GM19455 (cell line): Measurements from ENCODE around the gene SIDT2.
A peak's percentile ranks its signal among the peaks of the same experiment; 100 is the strongest.
"Not testable (repeated sequence)": the region's sequence is repeated elsewhere in the genome, so short reads cannot be mapped to it uniquely, and the experiment has no call there.

Source experiments
- ATAC-seq: cut with Tn5 transposase; IDR thresholded peaks from one replicate; pipeline ENCODE4 v1.9.1; 2021; ENCODE audit not compliant: unreplicated experiment

The SIDT2 gene

DNA sequence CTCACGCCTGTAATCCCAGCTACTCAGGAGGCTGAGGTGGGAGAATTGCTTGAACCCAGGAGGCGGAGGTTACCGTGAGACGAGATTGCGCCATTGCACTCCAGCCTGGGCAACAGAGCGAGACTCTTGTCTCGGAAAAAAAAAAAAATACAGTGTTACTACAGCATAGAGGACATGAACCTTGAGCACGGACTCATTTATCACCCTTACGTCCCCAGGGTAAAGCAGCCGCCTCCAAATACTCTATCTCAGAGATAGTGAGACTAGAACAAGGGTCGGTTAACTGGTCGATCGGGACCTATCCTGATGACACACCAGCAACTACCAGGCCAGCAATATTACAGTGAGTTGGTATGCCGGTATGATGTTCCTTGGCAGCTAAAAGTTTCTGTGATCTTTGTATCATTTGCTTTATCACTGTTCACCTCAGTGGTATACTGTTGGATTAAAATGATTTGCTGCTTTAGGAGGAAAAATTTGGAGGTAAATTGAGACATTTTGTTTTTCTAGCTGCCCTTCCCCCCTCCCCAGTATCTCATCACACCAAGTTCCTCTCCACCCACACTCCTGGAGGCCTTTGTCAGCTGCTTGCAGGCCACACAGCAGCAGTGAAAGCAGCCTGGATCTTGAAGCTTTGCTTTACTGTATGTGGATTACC, 7.0 kb upstream of the SIDT2 start:
- no peak for ATAC-seq

DNA sequence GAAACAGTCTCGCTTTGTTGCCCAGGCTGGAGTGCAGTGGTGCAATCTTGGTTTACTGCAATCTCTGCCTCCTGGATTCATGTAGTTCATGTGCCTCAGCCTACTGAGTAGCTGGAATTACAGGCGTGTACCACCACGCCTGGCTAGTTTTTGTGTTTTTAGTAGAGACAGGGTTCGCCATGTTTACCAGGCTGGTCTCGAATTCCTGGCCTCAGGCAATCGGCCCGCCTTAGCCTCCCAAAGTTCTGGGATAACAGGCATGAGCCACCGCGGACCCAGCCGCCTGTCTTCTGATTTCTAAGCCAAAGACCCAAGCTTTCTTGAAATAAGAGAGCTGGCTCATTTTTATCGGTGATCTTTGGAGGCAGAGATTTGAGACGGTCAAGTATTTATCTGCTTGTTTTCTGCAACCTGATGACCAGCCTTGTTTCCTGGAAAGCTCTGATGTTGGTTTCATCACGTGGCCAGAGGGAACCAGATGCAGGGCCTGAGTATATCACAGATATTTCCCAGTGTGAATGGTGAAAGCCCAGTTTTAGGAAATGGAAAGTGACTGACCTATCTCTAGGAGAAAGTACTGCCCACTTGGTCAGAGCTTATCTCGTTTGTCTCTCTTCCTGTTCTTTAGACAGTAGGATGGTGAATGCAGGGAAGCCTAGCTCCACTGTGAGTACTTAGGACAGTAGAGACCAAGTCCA, 5.7 kb upstream of the SIDT2 start:
- ATAC-seq, result no peak

DNA sequence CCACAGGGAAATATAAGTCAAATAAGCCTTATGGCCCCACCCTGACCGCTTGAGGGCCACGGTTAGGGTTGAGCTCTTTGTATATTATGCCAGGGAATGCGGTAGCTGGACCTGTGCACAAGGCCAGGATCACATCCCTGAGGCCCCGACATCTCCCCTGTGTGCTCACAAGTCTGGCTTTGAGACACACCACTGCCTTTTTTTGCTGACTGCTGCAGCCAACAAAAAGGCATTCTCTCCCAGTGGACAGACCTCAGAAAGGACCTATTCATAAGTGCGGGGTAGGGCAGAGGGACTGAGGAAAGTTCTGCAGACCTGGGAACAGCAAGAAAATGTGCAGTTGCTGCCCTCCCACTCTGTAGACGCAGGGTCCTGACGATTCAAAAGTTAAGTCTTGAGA, 3.4 kb upstream of the SIDT2 start:
- no peak for ATAC-seq

DNA sequence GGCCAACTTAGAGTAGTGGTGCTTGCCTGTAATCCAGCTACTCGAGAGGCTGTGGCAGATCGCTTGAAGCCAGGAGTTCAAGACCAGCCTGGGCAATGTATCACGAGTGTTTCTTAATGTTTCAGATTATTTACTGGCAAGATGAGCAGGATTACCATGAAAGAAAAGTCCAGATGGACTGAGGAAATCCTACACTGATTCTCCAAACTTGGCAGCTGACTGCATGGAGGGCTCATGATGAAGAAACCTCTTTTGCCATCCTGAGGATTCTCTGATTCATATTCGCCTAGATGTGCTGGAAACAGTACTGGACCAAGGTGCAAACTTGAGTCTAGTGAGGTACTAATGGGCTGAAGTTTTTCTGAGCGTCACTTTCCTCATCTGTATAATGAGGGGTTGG, 2.8 kb upstream of the SIDT2 start:
- ATAC-seq, result no peak

DNA sequence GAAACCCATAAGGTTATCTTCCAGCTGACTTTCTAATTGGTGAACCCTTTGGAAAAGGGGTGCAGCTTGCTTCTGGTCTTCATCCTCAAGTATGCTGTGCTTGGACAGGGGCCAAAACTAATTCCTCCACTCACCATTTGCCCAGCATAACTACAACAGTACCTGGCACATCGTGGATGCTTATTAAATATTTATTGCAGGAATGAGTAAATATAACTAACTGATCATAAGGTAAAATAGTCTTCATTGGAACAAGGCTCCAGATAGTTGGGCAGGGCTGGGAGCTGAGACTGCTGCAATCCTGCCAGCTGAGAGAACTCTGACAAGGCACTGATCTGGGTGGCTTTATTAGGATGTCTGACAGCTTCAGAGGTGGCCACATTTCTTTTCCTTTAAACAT, 2.4 kb upstream of the SIDT2 start:
- no peak for ATAC-seq

DNA sequence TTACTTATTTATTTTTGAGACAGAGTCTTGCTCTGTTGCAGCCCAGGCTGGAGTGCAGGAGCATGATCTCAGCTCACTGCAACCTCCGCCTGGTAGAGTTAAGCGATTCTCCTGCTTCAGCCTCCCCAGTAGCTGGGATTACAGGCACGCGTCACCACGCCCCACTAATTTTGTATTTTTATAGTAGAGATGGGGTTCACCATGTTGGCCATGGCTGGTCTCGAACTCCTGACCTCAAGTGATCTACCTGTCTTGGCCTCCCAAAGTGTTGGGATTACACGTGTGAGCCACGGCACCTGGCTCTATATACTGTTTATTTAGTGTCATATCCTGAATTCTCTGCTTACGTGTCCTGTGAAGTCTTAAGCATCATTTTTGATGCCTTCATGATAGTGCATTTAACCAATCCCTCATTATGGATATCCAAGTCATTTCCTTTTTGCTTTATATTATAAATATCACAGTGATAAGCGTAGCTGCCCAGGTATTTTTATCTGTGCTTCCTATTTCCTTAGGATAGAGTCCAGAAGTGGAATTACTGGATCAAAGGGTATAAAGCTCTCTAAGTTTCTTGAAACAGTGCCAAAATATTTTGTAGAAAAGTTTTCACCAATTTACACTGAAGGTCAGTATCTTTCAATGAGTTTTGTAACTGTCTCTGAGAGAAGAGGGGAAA, 871 bp upstream of the SIDT2 start:
- ATAC-seq, result no peak

DNA sequence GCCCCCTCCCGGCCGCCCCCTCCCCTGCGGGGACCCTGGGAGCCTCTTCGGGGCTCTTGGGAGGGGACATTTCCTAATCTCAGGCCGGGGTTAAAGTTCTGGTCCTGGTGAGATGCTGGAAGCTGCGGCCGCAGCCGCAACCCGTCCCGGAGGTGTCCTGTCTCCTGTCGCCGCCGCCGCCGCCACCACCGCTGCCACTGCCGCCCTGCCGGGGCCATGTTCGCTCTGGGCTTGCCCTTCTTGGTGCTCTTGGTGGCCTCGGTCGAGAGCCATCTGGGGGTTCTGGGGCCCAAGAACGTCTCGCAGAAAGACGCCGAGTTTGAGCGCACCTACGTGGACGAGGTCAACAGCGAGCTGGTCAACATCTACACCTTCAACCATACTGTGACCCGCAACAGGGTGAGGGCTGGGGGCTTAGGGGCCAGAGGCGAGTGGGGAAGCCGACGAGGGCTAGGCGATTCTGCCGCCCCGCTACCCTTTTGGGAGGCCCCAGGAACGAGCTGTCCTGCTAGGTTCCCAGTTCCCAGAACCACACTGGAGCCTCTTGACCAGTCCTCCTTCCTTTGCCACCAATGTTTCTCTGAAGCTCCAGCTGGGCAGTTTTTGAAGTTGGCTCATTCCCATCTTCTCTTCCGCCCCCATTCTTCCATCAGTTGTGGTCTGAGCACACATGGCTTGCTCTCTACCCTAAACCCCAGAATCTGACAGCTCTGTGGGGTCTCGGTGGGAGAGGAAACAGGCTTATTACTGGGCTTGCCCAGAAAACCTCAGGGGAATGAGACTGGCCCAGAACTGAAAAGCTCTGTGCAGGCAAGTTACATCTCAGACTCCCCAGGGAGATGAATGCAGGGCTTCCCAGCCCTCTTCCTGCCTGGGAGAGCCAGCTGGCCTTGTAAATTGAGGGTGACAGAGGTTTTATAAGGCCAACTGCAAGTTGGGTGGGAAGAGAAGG, 781 bp downstream of the SIDT2 start:
- peak; percentile 32 for ATAC-seq

DNA sequence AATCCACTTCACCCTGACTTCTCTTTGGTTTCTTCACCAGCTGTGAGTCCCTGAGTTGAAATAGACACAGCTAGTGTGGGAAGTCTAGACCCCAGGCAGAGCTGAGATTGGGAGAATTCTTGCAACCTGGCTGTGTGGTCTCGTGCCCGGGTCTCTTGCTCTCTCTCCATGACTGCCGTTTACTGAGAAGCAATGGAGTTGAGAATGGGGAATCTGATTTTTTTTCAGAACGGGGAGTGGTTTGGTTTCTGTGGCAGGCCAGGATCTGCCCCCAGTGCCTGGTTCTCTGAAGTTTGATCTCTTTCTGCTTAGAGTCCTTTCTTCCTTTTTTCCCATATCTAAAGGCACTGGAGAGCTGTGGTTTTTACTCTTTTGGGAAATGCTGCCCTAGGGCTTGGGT, 1.5 kb downstream of the SIDT2 start:
- ATAC-seq, result no peak

DNA sequence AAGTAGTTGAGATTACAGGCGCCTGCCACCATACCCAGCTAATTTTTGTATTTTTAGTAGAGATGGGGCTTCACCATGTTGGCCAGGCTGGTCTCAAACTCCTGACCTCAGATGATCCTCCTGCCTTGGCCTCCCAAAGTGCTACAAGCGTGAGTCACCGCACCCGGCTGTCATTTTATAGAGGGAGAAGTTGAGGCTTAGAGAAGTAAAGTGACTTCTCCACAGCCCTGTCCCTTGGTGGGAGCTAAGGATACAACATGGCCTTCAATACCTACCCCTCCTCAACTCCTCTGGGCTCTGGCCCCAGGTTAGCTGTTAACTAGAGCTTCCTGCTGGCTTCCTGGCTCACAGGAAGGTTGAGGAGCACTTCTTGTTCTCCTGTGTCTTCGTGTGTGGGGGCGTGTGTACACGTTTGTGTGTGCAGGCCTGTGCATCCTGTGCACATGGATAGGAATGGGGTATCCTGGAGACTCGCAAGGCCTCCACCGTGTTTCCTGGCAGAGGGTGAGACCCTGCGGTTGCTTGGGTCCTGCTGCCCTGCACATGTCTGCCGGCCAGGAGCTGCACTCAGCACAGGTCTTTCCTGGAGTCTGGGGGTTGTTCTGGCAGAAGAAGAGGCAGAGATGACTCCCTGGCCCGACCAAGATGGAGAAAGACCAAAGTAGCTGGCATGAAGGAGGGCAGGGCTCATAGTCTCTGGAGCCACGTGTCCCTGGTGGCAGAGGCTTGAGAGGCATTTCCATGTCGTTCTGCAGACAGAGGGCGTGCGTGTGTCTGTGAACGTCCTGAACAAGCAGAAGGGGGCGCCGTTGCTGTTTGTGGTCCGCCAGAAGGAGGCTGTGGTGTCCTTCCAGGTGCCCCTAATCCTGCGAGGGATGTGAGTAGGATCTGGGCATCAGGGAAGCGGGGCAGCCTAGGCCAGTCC, 2.4 kb downstream of the SIDT2 start:
- ATAC-seq, result no peak

DNA sequence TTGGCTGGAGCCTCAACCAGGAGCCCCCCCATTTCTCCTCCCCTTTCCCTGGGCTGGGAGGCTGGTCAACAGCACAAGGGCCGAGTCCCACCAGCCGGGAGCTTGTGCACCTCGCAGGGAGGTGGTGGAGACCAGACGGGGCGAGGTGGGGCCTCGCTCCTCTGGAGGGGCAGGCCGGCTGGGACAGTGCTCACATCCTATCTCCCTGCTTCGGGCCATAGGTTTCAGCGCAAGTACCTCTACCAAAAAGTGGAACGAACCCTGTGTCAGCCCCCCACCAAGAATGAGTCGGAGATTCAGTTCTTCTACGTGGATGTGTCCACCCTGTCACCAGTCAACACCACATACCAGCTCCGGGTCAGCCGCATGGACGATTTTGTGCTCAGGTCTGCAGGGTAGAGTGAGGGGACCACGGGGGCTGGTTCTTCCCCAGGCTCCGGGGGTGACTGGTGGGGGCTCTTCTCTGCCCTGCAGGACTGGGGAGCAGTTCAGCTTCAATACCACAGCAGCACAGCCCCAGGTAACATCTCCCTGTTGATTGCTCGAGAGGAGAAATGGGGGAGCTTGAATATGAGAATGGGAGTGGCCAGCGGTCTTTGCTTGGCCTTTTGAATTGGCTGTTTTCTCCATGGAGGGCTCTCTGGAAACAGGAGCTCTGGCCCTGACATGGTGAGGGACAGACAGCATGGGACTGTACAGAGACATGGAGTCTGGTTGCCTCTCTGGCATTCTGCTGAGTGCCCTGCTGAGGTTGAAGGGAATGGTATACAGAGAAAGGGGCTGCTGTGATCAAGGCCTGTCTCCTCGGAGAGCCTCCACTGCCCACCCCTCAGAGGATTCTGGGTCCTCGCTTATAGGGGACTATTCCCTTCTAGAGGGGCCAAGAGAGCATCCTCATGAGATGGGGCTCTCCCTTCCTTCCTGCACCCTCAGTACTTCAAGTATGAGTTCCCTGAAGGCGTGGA, 3.3 kb downstream of the SIDT2 start:
- ATAC-seq, result no peak

DNA sequence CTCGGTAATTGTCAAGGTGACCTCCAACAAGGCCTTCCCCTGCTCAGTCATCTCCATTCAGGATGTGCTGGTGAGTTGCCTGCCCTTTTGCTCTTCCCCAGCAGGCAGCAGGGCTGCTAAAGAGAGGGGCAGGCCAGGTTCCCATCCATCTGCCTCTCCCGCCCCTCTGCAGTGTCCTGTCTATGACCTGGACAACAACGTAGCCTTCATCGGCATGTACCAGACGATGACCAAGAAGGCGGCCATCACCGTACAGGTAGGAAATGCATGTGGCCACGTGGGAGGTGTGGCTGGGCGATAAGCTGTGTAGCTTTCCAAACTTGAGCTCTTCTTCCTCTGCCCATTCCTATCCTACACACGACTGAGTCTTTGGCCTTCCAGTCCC, 4.0 kb downstream of the SIDT2 start:
- ATAC-seq, result no peak

DNA sequence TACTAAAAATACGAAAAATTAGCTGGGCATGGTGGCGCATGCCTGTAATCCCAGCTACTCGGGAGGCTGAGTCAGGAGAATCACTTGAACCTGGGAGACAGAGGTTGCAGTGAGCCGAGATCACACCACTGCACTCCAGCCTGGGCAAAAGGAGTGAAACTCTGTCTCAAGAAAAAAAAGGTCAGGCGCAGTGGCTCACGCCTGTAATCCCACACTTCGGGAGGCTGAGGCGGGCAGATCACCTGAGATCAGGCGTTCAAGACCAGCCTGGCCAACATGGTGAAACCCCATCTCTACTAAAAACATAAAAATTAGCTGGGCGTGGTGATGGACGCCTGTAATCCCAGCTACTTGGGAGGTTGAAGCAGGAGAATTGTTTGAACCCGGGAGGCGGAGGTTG, 4.6 kb downstream of the SIDT2 start:
- not testable (repeated sequence) for ATAC-seq

DNA sequence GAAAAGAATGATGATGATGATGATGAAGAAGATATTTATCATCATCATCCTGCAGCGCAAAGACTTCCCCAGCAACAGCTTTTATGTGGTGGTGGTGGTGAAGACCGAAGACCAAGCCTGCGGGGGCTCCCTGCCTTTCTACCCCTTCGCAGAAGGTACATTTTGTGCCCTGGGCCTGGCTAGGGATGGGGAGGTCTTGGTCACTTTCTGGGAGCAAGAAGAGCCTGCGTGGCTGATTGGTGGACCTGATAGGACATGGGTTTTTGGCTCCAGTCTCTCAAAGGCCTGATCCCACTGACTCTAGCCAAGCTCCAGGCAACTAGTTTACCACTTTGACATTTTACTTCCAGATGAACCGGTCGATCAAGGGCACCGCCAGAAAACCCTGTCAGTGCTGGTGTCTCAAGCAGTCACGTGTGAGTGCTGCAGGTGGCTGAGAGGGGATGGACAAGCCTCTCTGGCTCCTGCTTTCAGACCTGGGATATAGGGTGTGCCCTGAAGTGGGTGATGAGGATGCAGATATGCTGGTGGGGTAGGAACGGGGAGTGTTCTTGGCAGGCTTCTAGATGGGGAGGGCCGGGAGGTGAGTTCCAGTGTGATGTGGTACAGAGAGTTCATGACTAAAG, 5.3 kb downstream of the SIDT2 start:
- ATAC-seq, result no peak

DNA sequence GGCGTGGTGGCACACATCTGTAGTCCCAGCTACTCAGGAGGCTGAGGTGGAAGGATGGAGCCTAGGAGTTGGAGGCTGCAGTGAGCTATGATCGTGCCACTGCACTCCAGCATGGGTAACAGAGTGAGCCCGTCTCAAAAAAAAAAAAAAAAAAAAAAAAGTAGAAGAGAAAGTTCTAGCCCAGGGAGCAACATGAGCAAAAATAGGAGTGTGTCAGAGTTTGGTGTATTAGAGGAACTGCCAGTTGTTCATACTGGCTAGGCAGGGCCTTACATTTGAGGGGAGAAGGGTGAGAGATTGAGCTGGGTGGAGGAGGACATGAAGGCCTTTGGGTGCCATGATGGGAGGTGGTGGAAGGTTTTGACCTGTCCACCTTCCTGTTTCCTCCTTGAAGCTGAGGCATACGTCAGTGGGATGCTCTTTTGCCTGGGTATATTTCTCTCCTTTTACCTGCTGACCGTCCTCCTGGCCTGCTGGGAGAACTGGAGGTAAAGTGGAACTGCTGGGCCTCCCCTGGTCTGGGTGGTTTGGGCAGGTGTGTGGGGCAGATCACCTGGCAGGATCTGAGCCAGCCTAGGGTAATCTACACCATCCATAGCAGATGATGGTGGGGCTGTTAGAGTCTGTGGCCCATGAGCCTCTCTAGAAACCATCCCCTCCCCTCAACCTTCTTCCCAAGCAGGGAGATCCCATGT, 7.3 kb downstream of the SIDT2 start:
- ATAC-seq, result no peak

DNA sequence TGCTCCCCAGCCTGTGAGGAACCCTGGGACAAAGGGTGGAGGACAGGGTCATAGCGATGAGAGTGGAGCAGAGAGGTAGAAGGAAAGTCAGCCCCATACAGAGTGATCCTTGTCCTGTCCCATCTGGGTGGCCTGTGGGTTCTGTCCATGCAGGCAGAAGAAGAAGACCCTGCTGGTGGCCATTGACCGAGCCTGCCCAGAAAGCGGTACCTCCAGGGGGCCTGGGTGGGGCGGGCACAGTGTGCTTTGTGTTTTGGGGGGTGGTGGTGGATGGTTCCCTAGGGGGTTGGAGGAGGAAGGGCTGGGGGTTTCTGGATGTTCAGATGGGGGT, 7.9 kb downstream of the SIDT2 start:
- no peak for ATAC-seq

DNA sequence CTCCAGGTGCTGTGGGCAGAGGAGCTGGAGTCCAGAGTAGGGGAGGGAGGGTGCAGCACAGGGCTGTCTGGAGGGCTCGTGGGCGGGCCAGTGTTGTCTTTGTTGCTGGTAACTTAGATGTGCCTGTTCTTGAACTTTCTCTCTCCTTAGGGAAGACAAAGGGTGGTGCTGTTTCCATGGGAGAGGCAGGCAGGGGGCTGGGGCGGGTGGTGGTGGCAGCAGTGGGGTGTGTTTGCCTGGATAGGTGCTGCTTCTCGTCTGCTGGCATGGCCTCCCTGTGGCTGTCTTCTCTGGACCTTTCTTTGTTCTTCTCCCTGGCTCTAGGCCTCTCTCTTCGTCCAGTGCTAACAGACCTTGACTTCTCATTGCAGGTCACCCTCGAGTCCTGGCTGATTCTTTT, 8.5 kb downstream of the SIDT2 start:
- ATAC-seq, result no peak

DNA sequence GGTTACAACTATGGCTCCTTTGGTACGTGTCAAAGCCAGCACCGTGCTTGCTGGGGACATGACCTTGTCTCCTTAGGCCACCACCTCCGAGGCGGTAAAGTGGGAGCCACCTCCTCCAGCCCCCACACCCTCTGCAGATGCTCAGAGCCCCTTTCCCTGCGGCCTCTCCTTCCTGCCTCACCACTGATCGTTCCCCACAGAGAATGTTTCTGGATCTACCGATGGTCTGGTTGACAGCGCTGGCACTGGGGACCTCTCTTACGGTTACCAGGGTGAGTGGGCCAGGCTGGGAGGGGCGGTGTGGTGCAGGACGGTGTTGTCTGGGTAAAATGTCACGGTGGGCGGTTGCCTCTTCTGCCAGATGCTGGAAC, 8.9 kb downstream of the SIDT2 start:
- no peak for ATAC-seq

DNA sequence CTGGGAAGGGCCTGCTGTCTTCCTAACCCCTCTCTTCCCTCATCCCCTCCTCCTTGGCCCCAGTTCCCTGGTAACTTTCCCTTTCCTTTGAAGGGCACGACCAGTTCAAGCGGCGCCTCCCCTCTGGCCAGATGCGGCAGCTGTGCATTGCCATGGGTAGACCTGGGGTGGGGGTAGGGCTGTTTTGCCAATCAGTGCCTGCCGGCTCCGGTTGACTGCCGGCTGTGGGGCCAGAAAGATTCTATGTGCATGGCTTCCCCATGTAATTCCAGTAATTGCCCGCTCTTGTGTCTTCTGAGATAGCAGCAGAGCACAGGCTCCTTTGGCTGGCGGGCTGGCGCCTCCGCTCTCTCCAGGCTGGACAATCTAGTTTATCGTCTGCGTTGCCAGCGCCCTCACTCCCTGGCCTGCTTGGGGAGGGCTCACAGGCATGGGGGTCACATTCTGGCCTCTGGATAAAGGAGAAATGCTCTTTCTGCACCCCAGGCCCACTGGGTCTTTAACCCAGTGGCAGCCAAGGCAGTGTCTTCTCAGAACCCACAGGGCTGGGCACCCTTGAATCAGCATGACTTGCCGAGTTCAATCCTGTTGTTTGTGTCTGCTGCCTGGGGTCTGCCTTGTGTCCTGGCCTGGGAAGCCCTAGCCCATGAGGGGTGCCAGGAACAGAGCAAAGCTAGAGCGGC, 9.4 kb downstream of the SIDT2 start:
- ATAC-seq, result no peak
